Endothelial cell of umbilical vein (primary cell): ENCODE data around the gene ITGA6. TPM values are rescaled to one million over a fixed set of nuclear protein-coding genes. Genes with fewer than 3 reads are reported as not detected.

Source experiments
- BruUV-seq: library from RNA; stranded (reverse); fragments of 400-500 nt; replicated peaks from 2 replicates; lab custom pipeline; 2021; lab: Mats Ljungman, UMichigan
- CTCF ChIA-PET: fragments of 300-600, 350-600 bp; sonication (Branson Sonifier 250); formaldehyde crosslinking; loops from one replicate; lab custom pipeline; 2021; ENCODE audit warnings: antibody characterized with exemption, inconsistent platforms; lab: Charles Lee
- POLR2A ChIA-PET: fragments of 300-600, 350-600 bp; sonication (Branson Sonifier 250); formaldehyde crosslinking; loops from one replicate; lab custom pipeline; 2021; ENCODE audit warnings: antibody characterized with exemption, inconsistent platforms; lab: Charles Lee
- DNase-seq: peaks from one replicate; pipeline ENCODE4 v3.0.0-alpha.2; 2011; ENCODE audit warnings: low read depth, low spot score
- FAIRE-seq: peaks from 2 replicates; lab custom pipeline; 2011; peaks lifted over from hg19 to GRCh38; lab: Jason Lieb, UNC
- H2AFZ ChIP-seq: 2 replicates; pipeline ENCODE4 v1.6.0; 2012; ENCODE audit warnings: low read depth, low read length, control low read depth, inconsistent platforms
- H3K27ac ChIP-seq: 2 replicates; pipeline ENCODE4 v1.5.1; 2011; ENCODE audit warnings: low read depth, mild to moderate bottlenecking, control low read depth, low read length, moderate library complexity; ENCODE audit not compliant: insufficient read depth
- H3K27me3 ChIP-seq, 2 experiments: 2 replicates each; pipeline versions ENCODE4 v1.6.0 to v1.6.1; 2011; ENCODE audit warnings: low read length in 2 of 2, mixed read lengths in 1 of 2; ENCODE audit not compliant: control insufficient read depth in 2 of 2, insufficient read depth in 2 of 2
- H3K36me3 ChIP-seq, 2 experiments: 2 replicates in 1 of 2; 3 replicates in 1 of 2; pipeline ENCODE4 v1.5.1; 2011; ENCODE audit warnings: low read length in 2 of 2, mild to moderate bottlenecking in 1 of 2, moderate library complexity in 1 of 2; ENCODE audit not compliant: control insufficient read depth in 2 of 2, insufficient read depth in 2 of 2; ENCODE audit errors: extremely low read depth in 1 of 2
- H3K4me1 ChIP-seq: 3 replicates; pipeline ENCODE4 v1.5.1; 2011; ENCODE audit warnings: mild to moderate bottlenecking, low read length; ENCODE audit not compliant: control insufficient read depth, insufficient read depth; ENCODE audit errors: extremely low read depth
- H3K4me2 ChIP-seq: 2 replicates; pipeline ENCODE4 v1.6.1; 2011; ENCODE audit warnings: low read length, control low read depth, mixed read lengths; ENCODE audit not compliant: insufficient read depth
- H3K4me3 ChIP-seq, 3 experiments: fragments of 200-600 bp in 1 of 3; sonication (generic), shearing (Covaris generic) in 1 of 3; replicated peaks in 1 of 3; 2 replicates each; pipeline ENCODE4 v1.5.1; 2011 to 2016; ENCODE audit warnings: control low read depth in 3 of 3, low read length in 3 of 3, mild to moderate bottlenecking in 2 of 3, inconsistent platforms in 1 of 3, low read depth in 1 of 3, moderate library complexity in 1 of 3; ENCODE audit not compliant: insufficient read depth in 1 of 3
- H3K79me2 ChIP-seq: 2 replicates; pipeline ENCODE4 v1.6.0; 2012; ENCODE audit warnings: low read length, inconsistent platforms; ENCODE audit not compliant: control insufficient read depth, insufficient read depth
- H3K9ac ChIP-seq: replicated peaks from 2 replicates; pipeline ENCODE3; 2011; ENCODE audit warnings: low read length, control low read depth; ENCODE audit not compliant: insufficient read depth; ENCODE audit errors: extremely low read depth
- H3K9me1 ChIP-seq: replicated peaks from 3 replicates; pipeline ENCODE4 v1.6.0; 2011; ENCODE audit warnings: mild to moderate bottlenecking, low read length; ENCODE audit not compliant: control insufficient read depth, insufficient read depth; ENCODE audit errors: extremely low read depth
- H3K9me3 ChIP-seq: replicated peaks from 2 replicates; pipeline ENCODE4 v1.5.1; 2012; ENCODE audit warnings: low read length, inconsistent platforms; ENCODE audit not compliant: control insufficient read depth, insufficient read depth
- H4K20me1 ChIP-seq: replicated peaks from 2 replicates; pipeline ENCODE3; 2011; ENCODE audit warnings: mild to moderate bottlenecking, low read length; ENCODE audit not compliant: control insufficient read depth, insufficient read depth; ENCODE audit errors: extremely low read depth
- CTCF ChIP-seq, 2 donors: IDR thresholded peaks; 1 replicate in 1 of 2; 2 replicates in 1 of 2; pipeline ENCODE4 v1.5.1; 2011; ENCODE audit warnings: low read length in 2 of 2, mild to moderate bottlenecking in 2 of 2, moderate library complexity in 2 of 2, control low read depth in 1 of 2, inconsistent platforms in 1 of 2, low read depth in 1 of 2; ENCODE audit not compliant: insufficient read depth in 1 of 2; ENCODE audit errors: extremely low read depth in 1 of 2
- EZH2 ChIP-seq: IDR thresholded peaks from 2 replicates; pipeline ENCODE4 v1.6.1; 2012; ENCODE audit warnings: borderline replicate concordance, low read depth, mild to moderate bottlenecking, moderate library complexity, low read length, inconsistent platforms; ENCODE audit not compliant: severe bottlenecking
- FOS ChIP-seq: IDR thresholded peaks from 2 replicates; pipeline ENCODE4 v1.6.1; 2011; ENCODE audit warnings: mild to moderate bottlenecking, low read length, moderate library complexity, borderline replicate concordance; ENCODE audit not compliant: insufficient read depth
- GATA2 ChIP-seq: IDR thresholded peaks from 2 replicates; pipeline ENCODE4 v1.7.0; 2011; ENCODE audit warnings: low read depth, mild to moderate bottlenecking, moderate library complexity, mixed read lengths, low read length; ENCODE audit not compliant: insufficient read length, insufficient read depth
- JUN ChIP-seq: IDR thresholded peaks from 2 replicates; pipeline ENCODE4 v1.6.1; 2011; ENCODE audit warnings: borderline replicate concordance, low read depth; ENCODE audit not compliant: insufficient read length, insufficient read depth
- MAX ChIP-seq: IDR thresholded peaks from 2 replicates; pipeline ENCODE4 v1.6.1; 2011; ENCODE audit not compliant: insufficient read depth, insufficient read length
- MYC ChIP-seq: IDR thresholded peaks from one replicate; pipeline ENCODE4 v1.6.1; 2011; ENCODE audit warnings: mild to moderate bottlenecking, low read depth, low read length
- POLR2A ChIP-seq: IDR thresholded peaks from 2 replicates; pipeline ENCODE4 v1.6.1; 2012; ENCODE audit warnings: low read depth, mild to moderate bottlenecking, control low read depth, low read length
- POLR2AphosphoS5 ChIP-seq: IDR thresholded peaks from 2 replicates; pipeline ENCODE4 v1.6.1; 2012; ENCODE audit warnings: low read depth, mild to moderate bottlenecking, control low read depth, low read length, moderate library complexity; ENCODE audit not compliant: insufficient read depth
- dilution Hi-C: fragments of 300-500 bp; cut with MboI; formaldehyde crosslinking; loops from one replicate; pipeline ENCODE4 v1.15.0; 2019; ENCODE audit warnings: low sequenced_read_pairs; ENCODE audit not compliant: extremely low pct_ligation_motif_present
- intact Hi-C: fragments of 100-400 bp; cut with micrococcal nuclease; formaldehyde crosslinking; loops from one replicate; pipeline ENCODE4 v1.10.0; 2022
- polyA plus RNA-seq, 4 experiments: library from polyadenylated mRNA; depleted of rRNA in 3 of 4; stranded (reverse) in 3 of 4; unstranded in 1 of 4; fragments of >200 nt; gene quantifications; 2 replicates each; pipeline versions ENCODE4 v1.2.1 to v1.2.3, GENCODE V29; 2011 to 2012; ENCODE audit warnings: missing spikeins in 1 of 4
- total RNA-seq: library from RNA; stranded (reverse); gene quantifications from 2 replicates; pipeline ENCODE4 v1.2.3, GENCODE V29; 2021

The ITGA6 gene
- total and polyA plus RNA-seq, 2 donors (not counting 3 experiments of a cell fraction or from before 2014, with no cell fraction given), result 24.9 to 208 TPM

- no TSS peak for BruUV-seq
- no peaks in the 10 kb centered on the region for H4K20me1 ChIP-seq
- H3K9me1 ChIP-seq, result no peaks in the 10 kb centered on the region
- intact Hi-C loops (loop anchor here (1.0 kb wide), 1 partner anchor 230 kb away; no protein-coding TSS in a partner anchor), dilution Hi-C loops (no loop called here)
- no peaks in the 10 kb centered on the region for H3K27me3 ChIP-seq
- no peak for TF ChIP-seq POLR2A
- no peak for TF ChIP-seq MAX
- peak; percentile 71 for TF ChIP-seq FOS
- TF ChIP-seq EZH2, result no peak
- no peak for TF ChIP-seq GATA2
- no peak for TF ChIP-seq CTCF (IDR thresholded peaks at IDR 0.05; ENCODE audit: extremely low read depth in 1 of 2, insufficient read depth in 1 of 2, low read depth in 1 of 2, low read length in 2 of 2)
- TF ChIP-seq MYC, result no peak
- peak; percentile 42 for TF ChIP-seq JUN
- no peak for TF ChIP-seq POLR2AphosphoS5
- H3K4me2 ChIP-seq, result peak overlapping the region; percentile 34
- peak overlapping the region; percentile 50 for H3K27ac ChIP-seq
- POLR2A ChIA-PET, result no interaction called here
- no peak overlapping the region for H3K4me3 ChIP-seq
- FAIRE-seq (peak; percentile 78), DNase-seq (peak; percentile 68)
- peak overlapping the region; percentile 34 for H2AFZ ChIP-seq
- CTCF ChIA-PET, result interaction anchor here (0.9 to 2.0 kb wide), 4 partner anchors 19 to 353 kb away, joined by 3 to 7 read pairs (median 4); no protein-coding TSS in a partner anchor
- H3K9me3 ChIP-seq, result no peaks in the 10 kb centered on the region
- H3K9ac ChIP-seq, result peak overlapping the region; percentile 24
- H3K36me3 ChIP-seq, result peaks cover 3 to 16% of the 10 kb centered on the region in 2 experiments
- peaks cover 23% of the 10 kb centered on the region for H3K4me1 ChIP-seq
- H3K79me2 ChIP-seq, result no peaks in the 10 kb centered on the region
These were observed 53.2 kb downstream of the ITGA6 start for GRCh38 chr2:172480301-172481218.
